Breast epithelium (tissue), 3 donors: ENCODE measurements around the gene ERGIC1.

Experiments
- CTCF ChIP-seq, 3 donors: fragments of 450-650 bp; IDR thresholded peaks; one replicate each; pipeline ENCODE4 v1.5.1; 2016 to 2017; ENCODE audit warnings: antibody characterized with exemption in 3 of 3, mild to moderate bottlenecking in 3 of 3, moderate library complexity in 3 of 3
- POLR2A ChIP-seq: fragments of 450-650 bp; IDR thresholded peaks from one replicate; pipeline ENCODE4 v1.6.1; 2016; ENCODE audit warnings: antibody characterized with exemption, mild to moderate bottlenecking, moderate library complexity

GRCh38 chr5:172959824-172960799 is 126.1 kb downstream of the ERGIC1 start:
- TF ChIP-seq CTCF (IDR thresholded peaks at IDR 0.05) = no peak
- TF ChIP-seq POLR2A = no peak
